Muscle of back (tissue), 11 donors: Measurements from ENCODE around the gene NKD2. TPM values are rescaled to one million over a fixed set of nuclear protein-coding genes. Genes with fewer than 3 reads are reported as not detected.
"Not testable (repeated sequence)": the region's sequence is repeated elsewhere in the genome, so short reads cannot be mapped to it uniquely, and the experiment has no call there.

ENCODE experiments used
- DNase-seq, 3 donors: peaks; one replicate each; pipeline versions ENCODE4 v3.0.0 to v3.0.0-alpha.2; 2013
- polyA plus RNA-seq, 10 donors: library from polyadenylated mRNA; unstranded; fragments of 120-200 nt; gene quantifications; one replicate each; pipeline ENCODE4 v1.2.1, GENCODE V29; 2013; ENCODE audit not compliant: insufficient read length in 10 of 10

Gene NKD2
- polyA plus RNA-seq, 10 donors, result 1.6 to 19.5 (median 2.4) TPM

DNA sequence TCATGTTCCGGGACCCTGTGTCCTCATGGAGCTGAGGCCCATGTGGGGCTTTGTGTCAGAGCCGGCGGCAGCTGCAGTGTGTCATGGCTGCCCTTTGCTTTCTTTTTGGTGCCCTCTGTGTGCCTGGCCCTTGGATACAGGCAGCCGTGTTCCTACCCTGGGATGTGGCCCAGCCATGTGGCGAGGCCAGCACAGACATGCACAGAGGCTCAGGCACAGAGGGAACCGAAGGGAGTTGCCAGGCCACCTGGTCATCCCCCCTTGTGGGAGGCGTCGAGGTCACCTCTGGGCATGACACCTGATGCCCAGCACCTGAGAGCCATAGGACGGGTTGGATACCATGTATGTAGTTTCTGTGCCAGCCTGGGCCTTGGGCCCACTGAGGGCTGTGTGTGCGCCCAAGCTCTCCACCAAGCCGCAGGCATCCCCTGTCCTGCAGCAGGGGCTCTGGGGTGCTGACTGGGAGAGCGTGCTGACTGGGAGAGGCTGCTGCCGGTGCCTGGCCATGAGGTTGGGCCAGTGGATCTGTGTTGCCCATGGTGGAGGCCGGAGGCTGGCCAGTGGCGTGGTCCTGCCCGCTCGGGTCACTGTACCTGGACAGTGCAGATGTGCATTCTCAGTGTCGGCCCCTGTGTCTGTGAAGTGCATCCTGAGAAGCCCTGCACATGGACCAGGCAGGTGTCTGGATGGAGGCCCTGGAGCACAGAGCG is 4.8 kb downstream of the NKD2 start:
- no peak for DNase-seq

- no peak for DNase-seq
These were observed 5.3 kb downstream of the NKD2 start for GRCh38 chr5:1013948-1014301.

DNA sequence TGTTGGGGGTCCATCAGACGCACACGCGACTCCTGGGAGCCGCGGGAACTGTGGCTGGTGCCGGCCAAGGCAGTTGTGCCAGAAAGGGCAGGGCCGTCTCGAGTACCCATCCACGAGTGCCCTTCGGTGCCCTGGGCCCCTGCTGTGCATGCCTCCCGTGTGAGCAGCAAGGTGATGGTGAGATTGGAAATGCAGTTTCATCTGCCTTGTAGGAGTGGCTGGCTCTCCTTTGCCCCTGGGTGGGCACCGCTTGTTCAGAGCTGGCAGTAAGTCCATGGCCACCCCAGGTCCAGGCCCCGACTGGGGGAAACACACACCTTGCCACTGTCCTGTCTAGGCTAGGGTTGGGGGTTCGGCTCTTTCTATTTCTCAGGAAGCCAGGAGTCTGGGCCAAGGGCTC is 5.7 kb downstream of the NKD2 start:
- no peak for DNase-seq

GRCh38 chr5:1014781-1015221 is 6.2 kb downstream of the NKD2 start:
- no peak for DNase-seq

- no peak for DNase-seq
These were observed 6.9 kb downstream of the NKD2 start for GRCh38 chr5:1015507-1015906.

GRCh38 chr5:1016036-1016435 is 7.4 kb downstream of the NKD2 start:
- DNase-seq, result no peak

DNA sequence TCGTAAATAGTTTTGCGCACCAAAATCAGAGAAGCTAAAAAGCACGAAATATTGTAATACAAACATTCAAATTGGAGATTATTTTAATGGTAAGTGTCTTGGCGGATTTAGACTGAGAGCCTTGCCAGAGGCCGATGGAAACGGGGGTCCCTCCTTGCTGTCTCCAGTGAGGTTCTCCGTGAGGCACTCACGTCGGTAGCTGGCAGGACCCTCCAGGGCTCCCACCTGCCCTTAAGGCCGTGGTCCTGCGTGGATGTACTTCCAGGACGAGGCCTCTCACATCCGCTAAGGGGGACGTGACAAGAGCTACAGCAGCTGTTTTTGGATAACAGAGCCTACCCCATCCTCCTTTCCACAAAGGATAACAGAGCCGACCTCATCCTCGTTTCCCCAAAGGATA is 7.9 kb downstream of the NKD2 start:
- DNase-seq, result no peak

GRCh38 chr5:1017056-1017455 is 8.5 kb downstream of the NKD2 start:
- no peak for DNase-seq

DNA sequence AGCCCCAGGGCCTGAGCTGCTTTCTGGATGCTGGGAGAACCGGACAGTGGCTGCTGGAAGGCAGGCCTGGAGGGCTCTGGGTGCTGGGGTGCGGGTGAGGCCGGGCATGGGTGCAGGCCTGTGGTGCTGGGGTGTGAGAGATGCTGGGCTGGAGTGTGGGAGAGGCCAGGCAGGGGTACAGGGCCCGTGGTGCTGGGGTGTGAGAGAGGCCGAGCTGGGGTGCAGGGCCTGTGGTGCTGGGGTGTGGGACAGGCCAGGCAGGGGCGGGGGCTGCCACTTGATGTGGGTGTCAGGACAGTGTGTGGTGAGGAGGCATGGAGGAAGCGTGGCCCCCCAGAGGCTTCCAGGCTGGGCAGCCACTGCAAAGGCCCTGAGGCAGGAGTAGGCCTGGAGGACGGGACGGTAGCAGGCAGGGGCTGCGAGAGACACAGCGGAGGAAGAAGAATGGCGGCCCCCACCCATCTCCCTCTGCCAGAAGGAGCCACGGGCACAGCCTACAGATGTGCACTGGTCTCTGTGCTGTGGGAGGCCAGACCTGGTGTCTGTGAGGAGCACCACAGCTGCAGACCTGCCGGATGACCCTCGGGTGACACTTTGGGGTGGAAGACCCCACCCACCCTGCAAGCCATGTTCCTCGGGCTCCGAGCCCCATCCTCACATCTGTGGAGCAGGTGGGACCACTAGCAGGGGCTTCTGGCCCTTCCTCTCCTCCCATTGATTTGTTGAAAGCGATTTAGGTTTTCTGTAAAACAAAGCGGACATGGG is 9.3 kb downstream of the NKD2 start:
- no peak for DNase-seq

DNA sequence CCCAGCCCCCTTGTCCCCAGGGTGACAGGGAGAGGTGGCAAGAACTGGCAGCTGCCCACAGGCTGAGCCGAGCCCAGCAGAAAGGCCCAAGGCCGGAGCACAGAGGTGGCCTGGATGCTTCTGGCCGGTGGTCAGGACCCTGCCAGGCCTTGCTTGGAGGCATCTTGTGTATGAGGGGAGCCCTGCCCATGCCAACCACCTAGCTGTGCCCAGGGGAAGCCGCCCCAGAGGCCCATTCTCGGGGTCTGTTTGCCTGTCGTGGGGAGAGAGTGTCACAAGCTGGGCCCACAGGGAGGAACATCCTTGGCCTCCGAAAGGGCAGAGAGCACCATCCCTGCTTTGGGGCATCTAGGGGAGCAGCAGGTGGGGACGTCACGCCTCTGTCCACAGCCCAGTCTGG is 10.0 kb downstream of the NKD2 start:
- DNase-seq, result no peak

GRCh38 chr5:1019001-1019905 is 10.7 kb downstream of the NKD2 start:
- no peak for DNase-seq

- no peak for DNase-seq
These were observed 11.9 kb downstream of the NKD2 start for GRCh38 chr5:1020452-1020961.

GRCh38 chr5:1021136-1021968 is 12.8 kb downstream of the NKD2 start:
- DNase-seq, result peak; percentile 45 to 89 (median 82)

DNA sequence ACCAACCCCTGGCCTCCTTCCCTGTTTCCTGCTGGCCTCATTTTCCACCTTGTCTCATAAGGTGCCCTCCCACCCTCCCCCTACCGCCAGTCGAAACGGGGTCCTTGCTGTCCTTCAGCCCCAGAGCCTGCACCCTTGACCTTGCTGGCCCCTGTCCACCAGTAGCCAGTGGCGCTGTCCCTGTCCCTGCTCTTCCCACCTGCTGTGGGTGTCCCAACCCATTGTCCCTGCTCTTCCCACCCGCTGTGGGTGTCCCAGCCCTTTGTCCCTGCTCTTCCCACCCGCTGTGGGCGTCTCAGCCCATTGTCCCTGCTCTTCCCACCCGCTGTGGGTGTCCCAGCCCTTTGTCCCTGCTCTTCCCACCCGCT is 13.4 kb downstream of the NKD2 start:
- not testable (repeated sequence) for DNase-seq

DNA sequence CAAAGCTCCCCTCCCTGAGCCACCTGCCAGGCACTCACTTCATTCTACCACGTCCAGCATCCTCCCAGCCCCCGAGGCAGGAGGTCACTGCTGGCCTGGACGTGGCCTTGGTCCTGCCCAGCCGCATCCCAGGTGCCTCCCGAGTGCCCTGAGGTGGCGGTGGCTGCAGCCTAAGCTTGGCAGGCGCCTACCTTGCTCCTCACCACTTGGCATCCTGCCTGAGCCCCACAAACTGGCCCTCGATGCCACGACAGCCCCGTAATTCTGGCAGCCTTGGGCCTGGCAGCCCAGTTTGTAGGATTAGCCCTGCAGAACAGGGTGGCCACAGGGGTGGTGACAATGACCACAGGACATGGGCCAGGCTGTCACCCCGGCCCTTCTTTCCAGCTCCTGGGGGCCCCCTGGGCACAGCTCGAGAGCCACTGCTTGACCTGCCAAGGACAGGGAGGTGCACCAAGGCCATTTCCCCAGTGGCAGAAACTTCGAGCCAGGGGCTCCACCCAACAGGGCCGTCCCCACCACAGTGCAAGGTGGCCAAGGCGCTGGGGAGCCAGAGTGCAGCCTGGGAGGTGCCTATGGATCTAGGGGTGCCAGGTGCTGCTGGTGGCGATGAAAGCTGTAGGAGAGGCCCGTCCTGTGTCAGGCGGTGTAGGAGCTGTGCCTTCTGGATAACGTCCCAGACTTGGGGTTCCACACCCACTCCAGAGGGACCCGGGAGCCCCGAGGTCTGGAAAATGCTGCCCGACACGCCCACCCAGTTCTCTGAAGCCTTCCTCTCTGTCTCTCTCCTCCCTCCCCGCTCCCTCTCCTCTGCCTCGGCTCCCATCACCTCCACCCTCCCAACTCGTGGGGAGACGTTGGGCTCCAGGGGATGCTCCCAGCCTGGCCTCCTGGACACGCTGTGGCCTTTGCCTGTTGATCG is 18.4 kb downstream of the NKD2 start:
- no peak for DNase-seq

- DNase-seq, result no peak
These were observed 19.2 kb downstream of the NKD2 start for GRCh38 chr5:1027631-1028441.

GRCh38 chr5:1028481-1029281 is 20.1 kb downstream of the NKD2 start:
- no peak for DNase-seq

DNA sequence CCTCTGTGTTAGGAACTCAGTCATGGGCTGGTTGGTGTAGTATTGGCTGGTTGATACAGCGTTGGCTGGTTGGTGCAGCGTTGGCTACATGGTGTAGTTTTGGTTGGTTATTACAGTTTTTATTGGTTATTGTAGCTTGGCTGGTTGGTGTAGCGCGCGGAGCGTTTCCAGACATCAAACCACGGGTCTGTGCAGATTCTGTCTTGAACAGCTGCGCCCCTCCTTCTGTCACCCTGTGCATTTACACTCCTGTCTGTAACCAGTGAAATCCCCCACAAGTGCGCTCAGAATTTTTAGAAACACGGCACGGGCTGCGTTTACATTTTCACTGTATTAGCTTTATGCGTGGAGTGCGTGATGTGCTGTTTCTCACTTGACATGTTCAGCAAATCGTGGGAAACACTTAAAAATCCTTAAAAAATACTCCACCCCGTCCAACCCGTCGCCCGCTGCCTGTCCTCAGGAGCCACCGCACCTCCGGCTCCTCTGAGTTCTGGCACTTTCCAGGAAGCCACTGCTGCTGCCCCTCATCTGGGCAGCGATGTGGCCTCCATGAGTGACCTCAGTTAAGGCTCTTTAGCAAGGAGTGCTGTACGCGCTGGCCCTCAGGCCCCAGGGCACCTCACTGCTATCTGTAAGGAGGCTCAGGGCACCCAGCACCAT is 20.8 kb downstream of the NKD2 start:
- DNase-seq, result no peak
